LNCAP (cell line): ENCODE measurements around the gene POLA1.

ENCODE experiments used
- CTCF ChIP-seq: fragments of 450-650 bp; IDR thresholded peaks from 2 replicates; pipeline ENCODE4 v1.5.1; 2017; ENCODE audit warnings: mild to moderate bottlenecking

The POLA1 gene

GRCh38 chrX:25020905-25021449 lies 327.3 kb downstream of the POLA1 start:
- TF ChIP-seq CTCF = peak; percentile 74

- TF ChIP-seq CTCF = no peak
Observed at GRCh38 chrX:25022499-25023325, 329.0 kb downstream of the POLA1 start.

DNA sequence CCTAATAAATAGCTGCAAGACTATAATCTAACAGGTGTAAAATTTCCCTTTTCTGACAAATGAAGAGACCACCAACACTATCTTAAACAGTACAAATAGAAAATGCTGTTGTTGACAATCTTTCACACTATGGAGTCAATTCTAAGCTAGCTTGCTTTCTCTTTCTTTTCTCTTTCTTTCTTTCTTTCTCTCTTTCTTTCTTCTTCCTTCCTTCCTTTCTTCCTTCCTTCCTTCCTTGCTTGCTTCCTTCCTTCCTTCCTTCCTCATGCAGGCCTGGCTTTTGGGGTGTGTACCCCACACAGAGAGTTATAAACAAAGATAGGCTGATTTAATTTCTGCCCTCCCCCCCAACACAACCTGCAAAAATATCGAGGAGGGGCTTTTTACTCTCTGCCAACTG lies 330.2 kb downstream of the POLA1 start:
- TF ChIP-seq CTCF = no peak

- no peak for TF ChIP-seq CTCF
Observed at GRCh38 chrX:25025615-25026014, 331.9 kb downstream of the POLA1 start.

GRCh38 chrX:25026576-25026975 lies 332.9 kb downstream of the POLA1 start:
- no peak for TF ChIP-seq CTCF

- TF ChIP-seq CTCF = no peak
Observed at GRCh38 chrX:25028726-25029125, 335.0 kb downstream of the POLA1 start.

DNA sequence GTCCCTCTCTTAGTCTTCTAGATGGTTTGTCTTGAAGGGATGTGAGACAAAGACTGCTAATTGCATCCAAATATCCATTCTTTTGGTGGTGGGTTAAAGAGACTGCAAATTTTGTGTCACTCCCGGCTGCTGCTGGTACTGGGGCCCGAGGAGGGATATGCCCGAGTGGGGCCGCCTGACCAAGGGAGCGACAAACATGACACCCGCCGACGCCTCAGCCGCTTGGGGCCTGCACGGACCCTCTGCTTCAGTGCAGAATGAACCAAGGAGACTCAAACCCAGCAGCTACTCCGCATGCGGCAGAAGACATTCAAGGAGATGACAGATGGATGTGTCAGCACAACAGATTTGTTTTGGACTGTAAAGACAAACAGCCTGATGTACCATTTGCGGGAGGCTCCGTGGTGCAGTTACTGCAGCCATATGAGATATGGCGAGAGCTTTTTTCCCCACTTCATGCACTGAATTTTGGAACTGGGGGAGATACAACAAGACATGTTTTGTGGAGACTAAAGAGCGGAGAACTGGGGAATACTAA lies 335.6 kb downstream of the POLA1 start:
- no peak for TF ChIP-seq CTCF
